H1 (cell line): Measurements from ENCODE around the gene ELMO1. TPM values are rescaled to one million over a fixed set of nuclear protein-coding genes. Genes with fewer than 3 reads are reported as not detected.

ENCODE experiments used
- CTCF ChIA-PET: fragments of 300-600 bp; sonication (Branson Sonifier 250); formaldehyde crosslinking; loops from one replicate; lab custom pipeline; 2021; ENCODE audit not compliant: partially characterized antibody; lab: Charles Lee
- POLR2A ChIA-PET: fragments of 300-600 bp; sonication (Branson Sonifier 250); formaldehyde crosslinking; loops from one replicate; lab custom pipeline; 2021; ENCODE audit warnings: inconsistent platforms; ENCODE audit not compliant: partially characterized antibody; lab: Charles Lee
- DNase-seq, 2 experiments: peaks; one replicate each; pipeline versions ENCODE4 v3.0.0 to v3.0.0-alpha.2; 2010 to 2022; ENCODE audit warnings: low spot score in 2 of 2, low read depth in 1 of 2, mixed read lengths in 1 of 2
- FAIRE-seq: peaks from 2 replicates; lab custom pipeline; 2011; peaks lifted over from hg19 to GRCh38; lab: Jason Lieb, UNC
- H2AFZ ChIP-seq: 2 replicates; pipeline ENCODE4 v1.8.1; 2012; ENCODE audit warnings: low read length, inconsistent platforms
- H2AK5ac ChIP-seq: 2 replicates; pipeline ENCODE4 v1.6.1; 2013; ENCODE audit warnings: low read depth, low read length
- H2BK120ac ChIP-seq: replicated peaks from 2 replicates; pipeline ENCODE3; 2013; ENCODE audit warnings: low read depth, low read length, inconsistent platforms
- H2BK12ac ChIP-seq: 2 replicates; pipeline ENCODE4 v1.6.1; 2013; ENCODE audit warnings: low read depth, low read length
- H2BK15ac ChIP-seq: 2 replicates; pipeline ENCODE4 v1.6.1; 2013; ENCODE audit warnings: low read length
- H2BK20ac ChIP-seq: 2 replicates; pipeline ENCODE4 v1.6.1; 2013; ENCODE audit warnings: low read length
- H2BK5ac ChIP-seq: 2 replicates; pipeline ENCODE4 v1.6.1; 2013; ENCODE audit warnings: low read depth, low read length
- H3K14ac ChIP-seq: 2 replicates; pipeline ENCODE4 v1.6.1; 2013; ENCODE audit warnings: inconsistent platforms; ENCODE audit not compliant: insufficient read length
- H3K18ac ChIP-seq: 2 replicates; pipeline ENCODE4 v1.6.1; 2013; ENCODE audit warnings: low read length; ENCODE audit errors: extremely low read depth
- H3K23ac ChIP-seq: 2 replicates; pipeline ENCODE4 v1.6.1; 2013; ENCODE audit warnings: inconsistent platforms; ENCODE audit not compliant: insufficient read length
- H3K23me2 ChIP-seq: 2 replicates; pipeline ENCODE4 v1.6.1; 2013; ENCODE audit warnings: low read depth, low read length
- H3K27ac ChIP-seq: 2 replicates; pipeline ENCODE4 v1.6.1; 2011; ENCODE audit warnings: low read depth, low read length, inconsistent platforms
- H3K27me3 ChIP-seq, 4 experiments: replicated peaks in 1 of 4; 1 replicate in 1 of 4; 2 replicates in 3 of 4; pipeline versions ENCODE4 v1.6.1 to v1.8.1; 2011 to 2013; ENCODE audit warnings: low read length in 3 of 4, mild to moderate bottlenecking in 3 of 4, inconsistent platforms in 2 of 4, mixed read lengths in 2 of 4, moderate library complexity in 1 of 4; ENCODE audit not compliant: control insufficient read depth in 3 of 4, insufficient read depth in 3 of 4; ENCODE audit errors: extremely low read depth in 1 of 4
- H3K36me3 ChIP-seq, 4 experiments: 2 replicates each; pipeline versions ENCODE4 v1.6.1 to v1.8.1; 2011 to 2013; ENCODE audit warnings: mild to moderate bottlenecking in 4 of 4, low read length in 3 of 4, moderate library complexity in 2 of 4, control low read depth in 1 of 4, inconsistent platforms in 1 of 4; ENCODE audit not compliant: insufficient read depth in 4 of 4, control insufficient read depth in 2 of 4
- H3K4ac ChIP-seq: replicated peaks from 2 replicates; pipeline ENCODE3; 2013; ENCODE audit warnings: low read length, low read depth, mixed read lengths, inconsistent platforms; ENCODE audit not compliant: insufficient read length
- H3K4me1 ChIP-seq, 4 experiments: replicated peaks in 1 of 4; 1 replicate in 1 of 4; 2 replicates in 3 of 4; pipeline versions ENCODE4 v1.6.1 to v1.8.1; 2011 to 2013; ENCODE audit warnings: low read length in 3 of 4, inconsistent platforms in 2 of 4, mixed read lengths in 1 of 4; ENCODE audit not compliant: insufficient read depth in 4 of 4, control insufficient read depth in 3 of 4
- H3K4me2 ChIP-seq, 2 experiments: 2 replicates each; pipeline versions ENCODE4 v1.6.1 to v1.8.1; 2011 to 2013; ENCODE audit warnings: low read depth in 2 of 2, low read length in 2 of 2, control low read depth in 1 of 2, inconsistent platforms in 1 of 2, mild to moderate bottlenecking in 1 of 2; ENCODE audit not compliant: insufficient read depth in 1 of 2
- H3K4me3 ChIP-seq, 4 experiments: fragments of 200-600, 300-600 bp in 1 of 4; sonication (generic), shearing (Covaris generic), sonication (Bioruptor Twin) in 1 of 4; 2 replicates each; pipeline versions ENCODE4 v1.5.1 to v1.8.1; 2011 to 2016; ENCODE audit warnings: low read length in 4 of 4, low read depth in 3 of 4, control low read depth in 2 of 4, inconsistent platforms in 2 of 4, mild to moderate bottlenecking in 2 of 4, mixed read lengths in 1 of 4, moderate library complexity in 1 of 4; ENCODE audit not compliant: insufficient read depth in 2 of 4; ENCODE audit errors: extremely low read depth in 1 of 4
- H3K56ac ChIP-seq: replicated peaks from 2 replicates; pipeline ENCODE3; 2013; ENCODE audit warnings: low read depth, mild to moderate bottlenecking, mixed read lengths, low read length, inconsistent platforms; ENCODE audit not compliant: insufficient read length
- H3K79me1 ChIP-seq: 2 replicates; pipeline ENCODE4 v1.6.1; 2013; ENCODE audit warnings: low read depth, low read length, control low read depth
- H3K79me2 ChIP-seq, 2 experiments: 2 replicates each; pipeline versions ENCODE4 v1.6.1 to v1.8.1; 2012 to 2013; ENCODE audit warnings: low read length in 2 of 2, mild to moderate bottlenecking in 2 of 2, inconsistent platforms in 1 of 2; ENCODE audit not compliant: insufficient read depth in 2 of 2, control insufficient read depth in 1 of 2
- H3K9ac ChIP-seq, 4 experiments: replicated peaks in 1 of 4; 1 replicate in 1 of 4; 2 replicates in 3 of 4; pipeline versions ENCODE4 v1.6.1 to v1.8.1; 2011 to 2013; ENCODE audit warnings: low read depth in 3 of 4, low read length in 3 of 4, control low read depth in 2 of 4, mild to moderate bottlenecking in 2 of 4, moderate library complexity in 2 of 4, inconsistent platforms in 1 of 4; ENCODE audit errors: extremely low read depth in 1 of 4
- H3K9me3 ChIP-seq, 2 experiments: 2 replicates each; pipeline versions ENCODE4 v1.6.1 to v1.8.1; 2012 to 2013; ENCODE audit warnings: mild to moderate bottlenecking in 2 of 2, moderate library complexity in 2 of 2, control low read depth in 1 of 2, inconsistent platforms in 1 of 2, low read depth in 1 of 2, low read length in 1 of 2, mixed read lengths in 1 of 2; ENCODE audit not compliant: insufficient read depth in 2 of 2
- H4K20me1 ChIP-seq, 2 experiments: replicated peaks in 1 of 2; 2 replicates each; pipeline versions ENCODE3 to v1.8.1; 2011 to 2013; ENCODE audit warnings: inconsistent platforms in 2 of 2, low read length in 2 of 2, mild to moderate bottlenecking in 1 of 2; ENCODE audit not compliant: insufficient read depth in 2 of 2, control insufficient read depth in 1 of 2
- H4K5ac ChIP-seq: 2 replicates; pipeline ENCODE4 v1.6.1; 2013; ENCODE audit warnings: low read length, low read depth, mixed read lengths, inconsistent platforms; ENCODE audit not compliant: insufficient read length
- H4K8ac ChIP-seq: 2 replicates; pipeline ENCODE4 v1.8.0; 2013; ENCODE audit warnings: mild to moderate bottlenecking, moderate library complexity, low read length, inconsistent platforms; ENCODE audit not compliant: insufficient read depth; ENCODE audit errors: extremely low read depth
- H4K91ac ChIP-seq: replicated peaks from 2 replicates; pipeline ENCODE3; 2013; ENCODE audit warnings: low read length, mixed read lengths, inconsistent platforms; ENCODE audit not compliant: insufficient read length
- CREB1 ChIP-seq: IDR thresholded peaks from 2 replicates; pipeline ENCODE4 v1.6.1; 2012; ENCODE audit warnings: inconsistent platforms
- GTF2F1 ChIP-seq: IDR thresholded peaks from 2 replicates; pipeline ENCODE4 v1.6.1; 2012; ENCODE audit warnings: low read depth, low read length, improper control_type of control experiment, borderline replicate concordance
- MAFK ChIP-seq: IDR thresholded peaks from 2 replicates; pipeline ENCODE4 v1.6.1; 2012; ENCODE audit warnings: low read depth, mild to moderate bottlenecking, improper control_type of control experiment, low read length
- SAP30 ChIP-seq: fragments of 300-600 bp; sonication (generic); IDR thresholded peaks from 2 replicates; pipeline ENCODE4 v1.7.1; 2012; ENCODE audit warnings: low read length, moderate library complexity, mild to moderate bottlenecking, inconsistent platforms; ENCODE audit not compliant: insufficient read depth, insufficient replicate concordance
- SP4 ChIP-seq: IDR thresholded peaks from 2 replicates; pipeline ENCODE4 v1.6.1; 2012; ENCODE audit warnings: low read length, inconsistent platforms
- ZNF274 ChIP-seq: IDR thresholded peaks from 2 replicates; pipeline ENCODE4 v1.7.0; 2012; ENCODE audit warnings: low read length, borderline replicate concordance; ENCODE audit errors: extremely low read depth
- WGBS, 2 experiments: shearing (Covaris generic) in 1 of 2; methylation state at CpG; one replicate each; pipeline versions ENCODE4 v1.1.6 to v1.1.7; 2013 to 2015; ENCODE audit warnings: low lambda C conversion rate in 2 of 2, mixed read lengths in 2 of 2, inconsistent platforms in 1 of 2, low coverage in 1 of 2, missing lambda C conversion rate in 1 of 2; ENCODE audit not compliant: insufficient replicate concordance in 2 of 2, insufficient coverage in 1 of 2, insufficient read length in 1 of 2; ENCODE audit errors: extremely low coverage in 1 of 2, missing lambda C conversion rate in 1 of 2; 5-methylcytosine and 5-hydroxymethylcytosine counted together
- polyA plus RNA-seq, 7 experiments: library from polyadenylated mRNA; depleted of rRNA in 3 of 7; stranded (reverse) in 5 of 7; unstranded in 2 of 7; fragments of >200 nt in 5 of 7; fragments of 200-250 nt in 2 of 7; gene quantifications; 1 replicate in 5 of 7; 2 replicates in 1 of 7; 4 replicates in 1 of 7; pipeline versions ENCODE4 v1.2.1 to v1.2.3, GENCODE V29; 2011 to 2013; ENCODE audit warnings: missing spikeins in 2 of 7, mixed read lengths in 2 of 7
- total RNA-seq: library from RNA; stranded (reverse); fragmentation: NEBNext Ultra II Directional; extraction: Animal tissue kit (Norgen Biotek cat#: 25700); gene quantifications from 2 replicates; pipeline ENCODE4 v1.2.1, GENCODE V29; 2021

Gene ELMO1
- total and polyA plus RNA-seq, 2 of the 8 experiments (the other 6 are each of a cell fraction or from before 2014, with no cell fraction given), result 18.4 to 21.0 TPM

DNA sequence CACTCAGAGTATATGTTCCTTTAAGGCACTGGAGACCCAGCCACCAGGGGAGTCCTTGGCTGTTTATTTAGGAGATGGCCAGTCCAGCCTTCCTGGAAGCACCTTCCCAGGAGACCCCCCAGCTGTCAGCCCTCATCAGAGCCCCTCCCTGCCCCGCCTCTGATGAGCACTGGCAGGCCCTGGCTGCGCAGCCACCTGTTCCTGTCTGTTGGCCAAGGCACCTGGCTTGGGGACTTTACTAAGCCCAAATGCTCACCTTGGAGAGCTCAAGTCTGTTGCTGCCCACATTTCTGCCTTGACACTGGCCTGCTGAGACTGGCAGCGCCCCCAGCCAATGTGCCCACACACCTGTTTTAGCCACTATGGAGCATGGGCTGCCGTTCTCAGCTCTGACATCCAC, 124.7 kb downstream of the ELMO1 start:
- DNase-seq (no peak), FAIRE-seq (no peak)
- Histone ChIP-seq H4K20me1 (no peaks in the 10 kb centered on the region), H3K36me3 (no peaks in the 10 kb centered on the region), H2BK20ac (no peak overlapping the region), H3K23me2 (peaks cover 3% of the 10 kb centered on the region; the same call in 1 of the 2 replicates), H3K79me2 (no peaks in the 10 kb centered on the region), H2BK12ac (no peak overlapping the region), H3K56ac (no peak overlapping the region), H2BK120ac (no peak overlapping the region)
- TF ChIP-seq ZNF274 (no peak), MAFK (no peak), CREB1 (no peak), GTF2F1 (no peak), SP4 (no peak), SAP30 (no peak)
- TF ChIP-seq, all 59 proteins: peak for 0
- Histone ChIP-seq H3K18ac (no peak overlapping the region), H4K5ac (no peak overlapping the region), H3K27ac (no peak overlapping the region), H3K4me3 (no peak overlapping the region), H3K27me3 (no peaks in the 10 kb centered on the region), H3K4me1 (no peaks in the 10 kb centered on the region), H3K23ac (no peak overlapping the region), H3K9ac (no peak overlapping the region), H2AK5ac (no peak overlapping the region), H3K4ac (no peak overlapping the region), H2AFZ (no peak overlapping the region), H2BK15ac (no peak overlapping the region), H3K14ac (no peak overlapping the region), H4K91ac (no peak overlapping the region), H3K4me2 (no peak overlapping the region), H3K9me3 (no peaks in the 10 kb centered on the region), H3K79me1 (no peaks in the 10 kb centered on the region), H4K8ac (no peak overlapping the region; the same call in 1 of the 2 replicates), H2BK5ac (no peak overlapping the region)
- WGBS, 2 experiments, result 91% methylated on average over 4 of the region's 4 CpGs; no CpG with 5 or more reads in 1 of the 2 experiments
- POLR2A ChIA-PET, result no interaction called here
- CTCF ChIA-PET, result interaction anchor here (0.6 to 2.8 kb wide), 9 partner anchors 9 to 841 kb away, joined by 3 to 9 read pairs (median 3); no protein-coding TSS in a partner anchor
